Measurements from ENCODE around the gene CYTH3. TPM values are rescaled to one million over a fixed set of nuclear protein-coding genes. Genes with fewer than 3 reads are reported as not detected.

CYTH3 gene
- total and polyA plus RNA-seq, 9 of the 15 experiments (the other 6 are each of a cell fraction or from before 2014, with no cell fraction given): 0.25 to 15.2 (median 11.4) TPM

DNA sequence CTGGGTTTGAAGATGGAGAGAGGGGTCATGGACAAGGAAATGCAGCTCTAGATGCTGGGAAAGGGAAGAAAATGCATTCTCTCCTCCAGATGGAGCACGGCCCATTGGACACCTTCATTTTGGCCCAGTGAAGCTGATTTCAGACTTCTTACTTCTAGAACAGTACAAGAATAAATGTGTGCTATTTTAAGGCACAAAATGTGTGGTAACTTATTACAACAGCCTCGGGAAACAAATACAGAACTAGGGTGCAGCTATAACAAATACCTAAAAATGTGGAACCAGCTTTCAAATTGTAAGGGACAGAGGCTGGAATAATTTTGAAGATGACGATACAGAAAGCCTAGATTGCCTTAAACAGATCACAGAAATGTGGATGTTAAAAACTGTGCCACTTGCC is 54.1 kb downstream of the CYTH3 start:
- H3K4me2 ChIP-seq (ENCODE audit: insufficient read depth, low read length): no peak overlapping the region
- no TSS peak for BruUV-seq (replicated peaks)
- peaks cover 17% of the 10 kb centered on the region for H3K79me2 ChIP-seq (ENCODE audit: control insufficient read depth, insufficient read depth, low read length)
- no peaks in the 10 kb centered on the region for H3K9me1 ChIP-seq (ENCODE audit: control insufficient read depth, insufficient read depth, low read length)
- no peaks in the 10 kb centered on the region for H3K9me3 ChIP-seq (replicated peaks; ENCODE audit: control insufficient read depth, insufficient read depth, low read depth, low read length)
- DNase-seq (ENCODE audit: extremely low read depth in 1 of 4, low spot score in 3 of 4) (no peak), FAIRE-seq (no peak), ATAC-seq (no peak)
- CTCF ChIA-PET (ENCODE audit: low intra/inter-chr PET ratio): no interaction called here
- H3K36me3 ChIP-seq (ENCODE audit: control insufficient read depth, insufficient read depth, low read length): no peaks in the 10 kb centered on the region
- H3K27me3 ChIP-seq (ENCODE audit: control insufficient read depth in 2 of 2, insufficient read depth in 2 of 2, low read length in 2 of 2): no peaks in the 10 kb centered on the region
- POLR2A ChIA-PET: interaction anchor here (0.7 to 1.4 kb wide), 2 partner anchors 9 to 18 kb away, joined by 4 read pairs; no protein-coding TSS in a partner anchor
- peaks cover 11 to 14% of the 10 kb centered on the region in 2 experiments for H3K4me1 ChIP-seq (replicated peaks in 1 of 2; ENCODE audit: control insufficient read depth in 2 of 2, insufficient read depth in 2 of 2, low read length in 2 of 2)
- in situ Hi-C loops (cut with MboI): no loop called here
- intact Hi-C loops (cut with micrococcal nuclease): no loop called here
- H3K27ac ChIP-seq (ENCODE audit: extremely low read depth, low read depth, low read length): no peak overlapping the region
- no peak overlapping the region for H3K4me3 ChIP-seq
- H2AFZ ChIP-seq (ENCODE audit: low read depth, low read length): no peak overlapping the region
- H3K9ac ChIP-seq (ENCODE audit: insufficient read depth in 1 of 2, low read depth in 2 of 2, low read length in 2 of 2): no peak overlapping the region
- 50% methylated on average over 3 of the region's 3 CpGs for WGBS (ENCODE audit: insufficient coverage, low coverage, missing lambda C conversion rate)
- no peaks in the 10 kb centered on the region for H4K20me1 ChIP-seq (replicated peaks; ENCODE audit: control insufficient read depth, insufficient read depth, low read length)
- TF ChIP-seq MBD2 (IDR thresholded peaks at IDR 0.05; ENCODE audit: borderline replicate concordance, low read depth) (no peak), ZNF324 (CRISPR knock-in tag; IDR thresholded peaks at IDR 0.05) (no peak), ZNF699 (CRISPR knock-in tag; IDR thresholded peaks at IDR 0.05; ENCODE audit: insufficient replicate concordance) (no peak), HNRNPH1 (optimal IDR thresholded peaks at IDR 0.05; ENCODE audit: low read depth, low read length) (no peak), MAFF (IDR thresholded peaks at IDR 0.05; ENCODE audit: low read length) (no peak), PURB (CRISPR knock-in tag; IDR thresholded peaks at IDR 0.05; ENCODE audit: low read depth) (no peak), STAT5B (CRISPR knock-in tag; IDR thresholded peaks at IDR 0.05) (no peak), RAD21 (CRISPR knock-in tag; conservative IDR thresholded peaks at IDR 0.05 in 1 of 2, IDR thresholded peaks at IDR 0.05 in 1 of 2) (no peak), ZFX (CRISPR knock-in tag; IDR thresholded peaks at IDR 0.05) (no peak), ZFPM2 (CRISPR knock-in tag; IDR thresholded peaks at IDR 0.05) (no peak), TRIM24 (IDR thresholded peaks at IDR 0.05) (no peak), NEUROD1 (IDR thresholded peaks at IDR 0.05; ENCODE audit: borderline replicate concordance, low read depth, low read length, partially characterized antibody) (no peak), SRF (CRISPR knock-in tag; IDR thresholded peaks at IDR 0.05) (no peak), ZNF778 (CRISPR knock-in tag; IDR thresholded peaks at IDR 0.05) (no peak), ZNF143 (CRISPR knock-in tag; IDR thresholded peaks at IDR 0.05) (no peak)
- TF ChIP-seq, protein P1, sequence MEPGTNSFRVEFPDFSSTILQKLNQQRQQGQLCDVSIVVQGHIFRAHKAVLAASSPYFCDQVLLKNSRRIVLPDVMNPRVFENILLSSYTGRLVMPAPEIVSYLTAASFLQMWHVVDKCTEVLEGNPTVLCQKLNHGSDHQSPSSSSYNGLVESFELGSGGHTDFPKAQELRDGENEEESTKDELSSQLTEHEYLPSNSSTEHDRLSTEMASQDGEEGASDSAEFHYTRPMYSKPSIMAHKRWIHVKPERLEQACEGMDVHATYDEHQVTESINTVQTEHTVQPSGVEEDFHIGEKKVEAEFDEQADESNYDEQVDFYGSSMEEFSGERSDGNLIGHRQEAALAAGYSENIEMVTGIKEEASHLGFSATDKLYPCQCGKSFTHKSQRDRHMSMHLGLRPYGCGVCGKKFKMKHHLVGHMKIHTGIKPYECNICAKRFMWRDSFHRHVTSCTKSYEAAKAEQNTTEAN (CRISPR knock-in tag; IDR thresholded peaks at IDR 0.05): no peak
- TF ChIP-seq, protein P2, sequence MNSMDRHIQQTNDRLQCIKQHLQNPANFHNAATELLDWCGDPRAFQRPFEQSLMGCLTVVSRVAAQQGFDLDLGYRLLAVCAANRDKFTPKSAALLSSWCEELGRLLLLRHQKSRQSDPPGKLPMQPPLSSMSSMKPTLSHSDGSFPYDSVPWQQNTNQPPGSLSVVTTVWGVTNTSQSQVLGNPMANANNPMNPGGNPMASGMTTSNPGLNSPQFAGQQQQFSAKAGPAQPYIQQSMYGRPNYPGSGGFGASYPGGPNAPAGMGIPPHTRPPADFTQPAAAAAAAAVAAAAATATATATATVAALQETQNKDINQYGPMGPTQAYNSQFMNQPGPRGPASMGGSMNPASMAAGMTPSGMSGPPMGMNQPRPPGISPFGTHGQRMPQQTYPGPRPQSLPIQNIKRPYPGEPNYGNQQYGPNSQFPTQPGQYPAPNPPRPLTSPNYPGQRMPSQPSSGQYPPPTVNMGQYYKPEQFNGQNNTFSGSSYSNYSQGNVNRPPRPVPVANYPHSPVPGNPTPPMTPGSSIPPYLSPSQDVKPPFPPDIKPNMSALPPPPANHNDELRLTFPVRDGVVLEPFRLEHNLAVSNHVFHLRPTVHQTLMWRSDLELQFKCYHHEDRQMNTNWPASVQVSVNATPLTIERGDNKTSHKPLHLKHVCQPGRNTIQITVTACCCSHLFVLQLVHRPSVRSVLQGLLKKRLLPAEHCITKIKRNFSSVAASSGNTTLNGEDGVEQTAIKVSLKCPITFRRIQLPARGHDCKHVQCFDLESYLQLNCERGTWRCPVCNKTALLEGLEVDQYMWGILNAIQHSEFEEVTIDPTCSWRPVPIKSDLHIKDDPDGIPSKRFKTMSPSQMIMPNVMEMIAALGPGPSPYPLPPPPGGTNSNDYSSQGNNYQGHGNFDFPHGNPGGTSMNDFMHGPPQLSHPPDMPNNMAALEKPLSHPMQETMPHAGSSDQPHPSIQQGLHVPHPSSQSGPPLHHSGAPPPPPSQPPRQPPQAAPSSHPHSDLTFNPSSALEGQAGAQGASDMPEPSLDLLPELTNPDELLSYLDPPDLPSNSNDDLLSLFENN (IDR thresholded peaks at IDR 0.05; ENCODE audit: low read depth in 2 of 2, low read length in 2 of 2): no peak
- TF ChIP-seq, protein P3, sequence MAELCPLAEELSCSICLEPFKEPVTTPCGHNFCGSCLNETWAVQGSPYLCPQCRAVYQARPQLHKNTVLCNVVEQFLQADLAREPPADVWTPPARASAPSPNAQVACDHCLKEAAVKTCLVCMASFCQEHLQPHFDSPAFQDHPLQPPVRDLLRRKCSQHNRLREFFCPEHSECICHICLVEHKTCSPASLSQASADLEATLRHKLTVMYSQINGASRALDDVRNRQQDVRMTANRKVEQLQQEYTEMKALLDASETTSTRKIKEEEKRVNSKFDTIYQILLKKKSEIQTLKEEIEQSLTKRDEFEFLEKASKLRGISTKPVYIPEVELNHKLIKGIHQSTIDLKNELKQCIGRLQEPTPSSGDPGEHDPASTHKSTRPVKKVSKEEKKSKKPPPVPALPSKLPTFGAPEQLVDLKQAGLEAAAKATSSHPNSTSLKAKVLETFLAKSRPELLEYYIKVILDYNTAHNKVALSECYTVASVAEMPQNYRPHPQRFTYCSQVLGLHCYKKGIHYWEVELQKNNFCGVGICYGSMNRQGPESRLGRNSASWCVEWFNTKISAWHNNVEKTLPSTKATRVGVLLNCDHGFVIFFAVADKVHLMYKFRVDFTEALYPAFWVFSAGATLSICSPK (IDR thresholded peaks at IDR 0.05; ENCODE audit: borderline replicate concordance): no peak

Data from K562 (cell line).